HK-2 (cell line): ENCODE measurements around the gene MET.
"Not testable (repeated sequence)": the region's sequence is repeated elsewhere in the genome, so short reads cannot be mapped to it uniquely, and the experiment has no call there.

Experiments used
- DNase-seq: peaks from one replicate; pipeline ENCODE4 v3.0.0-alpha.2; 2018; ENCODE audit not compliant: unreplicated experiment

Gene MET

DNA sequence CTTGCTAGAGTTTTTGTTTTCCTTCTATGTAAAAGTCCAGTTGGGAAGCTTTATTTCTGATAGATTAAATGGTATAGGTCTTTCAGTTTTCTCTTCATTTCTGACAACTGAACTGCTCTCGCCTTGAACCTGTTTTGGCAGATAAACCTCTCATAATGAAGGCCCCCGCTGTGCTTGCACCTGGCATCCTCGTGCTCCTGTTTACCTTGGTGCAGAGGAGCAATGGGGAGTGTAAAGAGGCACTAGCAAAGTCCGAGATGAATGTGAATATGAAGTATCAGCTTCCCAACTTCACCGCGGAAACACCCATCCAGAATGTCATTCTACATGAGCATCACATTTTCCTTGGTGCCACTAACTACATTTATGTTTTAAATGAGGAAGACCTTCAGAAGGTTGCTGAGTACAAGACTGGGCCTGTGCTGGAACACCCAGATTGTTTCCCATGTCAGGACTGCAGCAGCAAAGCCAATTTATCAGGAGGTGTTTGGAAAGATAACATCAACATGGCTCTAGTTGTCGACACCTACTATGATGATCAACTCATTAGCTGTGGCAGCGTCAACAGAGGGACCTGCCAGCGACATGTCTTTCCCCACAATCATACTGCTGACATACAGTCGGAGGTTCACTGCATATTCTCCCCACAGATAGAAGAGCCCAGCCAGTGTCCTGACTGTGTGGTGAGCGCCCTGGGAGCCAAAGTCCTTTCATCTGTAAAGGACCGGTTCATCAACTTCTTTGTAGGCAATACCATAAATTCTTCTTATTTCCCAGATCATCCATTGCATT lies 27.1 kb downstream of the MET start:
- DNase-seq = no peak

DNA sequence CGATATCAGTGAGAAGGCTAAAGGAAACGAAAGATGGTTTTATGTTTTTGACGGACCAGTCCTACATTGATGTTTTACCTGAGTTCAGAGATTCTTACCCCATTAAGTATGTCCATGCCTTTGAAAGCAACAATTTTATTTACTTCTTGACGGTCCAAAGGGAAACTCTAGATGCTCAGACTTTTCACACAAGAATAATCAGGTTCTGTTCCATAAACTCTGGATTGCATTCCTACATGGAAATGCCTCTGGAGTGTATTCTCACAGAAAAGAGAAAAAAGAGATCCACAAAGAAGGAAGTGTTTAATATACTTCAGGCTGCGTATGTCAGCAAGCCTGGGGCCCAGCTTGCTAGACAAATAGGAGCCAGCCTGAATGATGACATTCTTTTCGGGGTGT lies 27.7 kb downstream of the MET start:
- no peak for DNase-seq

DNA sequence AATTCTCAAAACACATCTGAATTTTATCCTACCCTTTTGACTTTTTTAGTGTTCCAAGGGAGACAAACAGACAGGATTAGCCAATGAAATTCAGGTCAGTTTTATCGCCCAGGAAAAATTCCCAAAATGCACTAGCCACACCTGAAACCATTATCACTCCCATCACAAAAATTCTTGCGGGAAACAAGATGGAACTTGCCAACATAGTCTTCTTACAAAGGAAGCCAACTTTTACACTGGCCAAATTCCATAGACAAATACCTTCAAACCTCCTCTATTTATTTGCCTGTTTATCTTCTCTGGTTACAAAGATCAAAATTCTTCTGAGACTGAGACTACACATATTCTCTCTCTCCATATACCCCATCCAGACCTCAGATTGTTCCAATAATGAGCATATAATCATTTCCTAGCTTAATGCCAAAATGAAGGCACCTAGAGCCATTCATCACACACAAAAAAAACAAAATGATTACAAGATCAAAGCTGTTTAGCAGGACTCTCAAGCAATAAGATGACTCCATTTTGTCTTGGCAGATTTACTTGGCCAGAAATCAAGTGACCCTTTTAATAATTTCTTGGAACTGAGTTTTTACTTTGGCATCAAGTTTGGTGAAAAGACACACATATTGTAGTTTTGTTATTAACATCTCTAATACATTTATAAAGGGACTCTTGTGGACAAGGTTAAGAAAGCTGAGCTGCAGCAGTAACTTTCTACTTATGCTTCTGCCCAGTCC lies 30.2 kb downstream of the MET start:
- DNase-seq = no peak

DNA sequence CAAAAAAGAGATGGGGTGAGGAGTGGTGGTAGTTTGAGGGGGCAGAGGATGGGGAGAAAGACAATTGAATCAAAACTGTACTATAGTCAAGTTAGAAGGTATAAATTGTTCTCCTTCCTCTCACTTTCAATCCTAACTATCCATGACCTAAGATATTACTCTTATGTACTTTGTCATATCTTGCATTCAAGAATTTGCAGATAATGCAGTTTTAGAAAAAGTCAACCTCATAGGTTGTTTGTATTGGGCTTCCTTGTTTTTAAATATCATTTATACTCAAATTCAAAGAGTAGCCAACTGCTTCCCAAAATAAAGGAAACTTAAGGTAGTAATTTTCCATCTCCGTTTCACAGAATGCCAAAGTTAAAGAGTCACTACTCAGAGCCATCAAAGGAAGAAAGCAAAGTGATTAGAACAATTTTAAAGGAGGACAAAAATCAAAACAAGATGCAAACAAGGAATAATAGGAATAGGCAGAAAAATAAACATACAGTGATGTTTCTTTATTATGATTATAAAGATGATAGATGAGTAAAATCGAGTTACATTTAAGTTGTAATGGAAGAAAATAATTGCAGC lies 32.7 kb downstream of the MET start:
- DNase-seq = no peak

DNA sequence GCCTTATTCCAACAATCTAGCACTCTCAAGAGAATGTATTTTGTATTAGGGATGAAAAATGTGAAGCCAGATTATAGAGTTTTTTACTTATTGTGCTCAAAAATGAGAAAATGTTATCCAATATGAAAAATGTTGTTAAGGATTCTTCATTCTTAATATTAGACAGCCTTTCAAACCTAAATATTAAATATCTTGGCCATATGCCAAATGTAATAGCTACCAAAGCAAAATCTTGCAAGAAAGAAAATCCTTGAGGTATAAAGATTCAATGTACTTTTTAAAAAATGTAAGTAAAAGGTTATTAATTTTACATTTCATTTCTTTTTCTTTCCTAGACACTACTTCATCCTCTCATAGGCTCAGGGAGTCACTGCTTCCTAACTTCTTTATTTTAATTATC lies 33.4 kb downstream of the MET start:
- no peak for DNase-seq

DNA sequence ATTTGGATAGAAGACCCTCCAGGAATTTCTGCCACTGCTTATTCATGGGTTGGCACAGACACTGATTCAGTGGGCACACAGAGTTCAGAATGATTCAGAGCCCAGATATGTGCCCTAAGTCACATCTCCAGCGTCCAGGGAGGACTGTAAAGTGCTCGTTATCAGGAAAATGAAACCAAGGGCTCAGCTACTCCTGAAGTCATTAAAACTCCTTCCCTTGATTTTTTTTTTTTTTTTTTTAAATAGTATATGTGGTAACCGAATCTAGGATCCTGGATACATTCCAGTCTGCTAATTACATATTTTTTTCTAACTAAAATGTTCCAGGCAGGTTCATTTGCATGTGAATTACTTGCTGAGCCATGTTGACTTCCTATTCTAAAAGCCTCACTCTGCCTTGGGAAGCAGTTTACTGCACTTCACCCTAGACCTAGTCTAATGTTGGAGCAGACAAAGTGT lies 34.7 kb downstream of the MET start:
- DNase-seq = peak; percentile 56

DNA sequence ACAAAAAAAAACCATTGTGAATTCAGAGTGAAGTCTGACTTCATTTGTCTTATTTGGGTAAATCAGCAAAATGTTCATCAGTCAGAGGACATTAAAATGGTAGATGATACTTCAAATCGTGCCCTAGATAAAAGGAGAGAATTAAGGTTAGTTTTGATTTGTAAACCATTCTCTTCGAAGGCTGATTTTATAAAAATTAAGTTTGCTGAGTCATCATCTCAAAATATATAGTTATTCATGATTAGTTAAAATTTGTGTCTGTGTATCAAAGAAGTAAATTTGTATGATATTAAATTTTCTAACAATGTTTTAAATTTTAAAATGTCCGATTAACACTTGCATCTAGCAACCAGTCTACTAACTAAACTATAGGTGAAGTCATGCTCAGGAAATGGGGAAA lies 35.3 kb downstream of the MET start:
- no peak for DNase-seq

DNA sequence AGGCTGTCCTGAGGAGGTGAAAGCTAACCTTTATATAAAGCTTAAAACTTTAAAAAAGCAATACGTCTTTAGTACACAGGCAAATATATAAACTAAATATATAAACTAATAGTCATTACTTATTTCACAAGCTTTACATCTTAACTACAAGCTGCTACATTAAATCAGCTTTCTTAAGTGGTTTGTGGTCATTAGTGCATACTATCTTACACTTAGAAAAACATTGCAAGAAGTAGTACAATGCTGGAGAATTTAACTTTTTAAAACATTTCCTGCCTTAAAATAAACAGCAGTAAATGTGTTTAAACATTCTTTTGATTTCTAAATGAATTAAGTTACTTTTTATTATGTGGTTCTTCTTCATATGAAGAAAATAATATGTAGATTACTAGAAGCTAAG lies 36.3 kb downstream of the MET start:
- no peak for DNase-seq

DNA sequence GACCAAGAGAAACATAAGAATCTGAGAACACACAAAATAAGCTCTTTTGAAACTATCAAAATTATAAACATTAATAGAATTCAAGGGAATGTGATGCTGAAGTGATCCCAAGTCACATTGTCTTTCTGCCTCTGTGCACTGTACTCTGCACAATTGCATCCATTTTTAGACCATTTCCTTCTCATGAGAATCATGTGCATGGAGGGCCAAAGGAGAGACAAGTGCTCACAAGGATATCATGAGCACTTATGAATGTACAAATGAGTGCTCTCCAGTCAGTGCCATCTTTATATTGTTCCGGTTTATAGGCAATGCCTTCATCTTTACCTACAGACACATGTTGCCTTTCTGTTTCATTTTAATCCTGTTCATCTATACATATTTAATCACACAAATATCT lies 36.9 kb downstream of the MET start:
- no peak for DNase-seq

DNA sequence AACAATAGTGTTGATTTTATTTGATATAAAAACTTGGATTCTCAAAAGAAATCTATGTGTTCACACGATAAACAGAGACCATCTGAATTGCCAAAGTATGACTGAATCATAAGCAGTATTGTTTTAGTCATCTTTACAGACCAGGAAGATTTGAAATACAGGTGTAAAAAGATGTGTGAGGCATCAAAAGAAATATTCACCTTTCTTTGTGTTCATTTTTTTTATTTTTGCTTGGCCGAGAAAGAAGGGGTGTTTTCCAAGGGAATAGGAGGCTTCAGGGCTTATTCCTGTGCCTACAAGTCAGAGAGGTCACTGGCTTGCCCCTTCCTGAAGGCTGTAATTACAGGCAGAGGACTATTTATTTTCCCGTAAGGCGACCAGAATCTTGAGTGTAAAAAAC lies 37.3 kb downstream of the MET start:
- no peak for DNase-seq

DNA sequence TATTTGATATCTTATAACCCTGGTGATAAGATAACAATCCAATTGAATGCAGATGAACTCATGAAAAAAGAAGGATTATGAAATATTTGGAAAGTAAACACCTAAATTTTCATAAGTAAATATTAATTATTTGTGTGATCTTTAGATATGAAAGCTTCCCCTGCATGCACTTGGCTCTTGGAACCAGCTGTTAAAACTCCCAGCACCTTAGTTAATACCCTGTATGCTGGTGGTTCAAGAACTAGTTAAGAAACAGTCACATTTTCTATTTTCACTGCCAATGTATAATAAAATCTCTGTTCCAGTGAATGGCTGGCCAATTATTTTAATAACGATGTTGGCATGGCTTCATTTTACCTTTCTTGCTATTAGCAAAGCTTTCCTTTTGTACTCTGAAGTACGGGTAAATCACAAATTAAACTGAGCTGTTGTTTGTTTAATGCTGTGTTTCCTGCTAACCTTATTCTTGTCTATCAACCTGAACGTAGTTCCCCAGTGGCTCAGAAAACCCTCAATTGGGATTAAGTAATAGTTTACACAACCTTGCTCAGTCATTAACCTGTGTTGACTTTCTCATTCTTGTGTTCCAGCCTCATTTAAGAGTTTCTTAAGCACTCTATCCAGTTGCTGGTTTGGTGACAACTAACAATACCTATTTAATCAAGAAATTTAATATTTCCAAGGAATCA lies 38.9 kb downstream of the MET start:
- DNase-seq = no peak

DNA sequence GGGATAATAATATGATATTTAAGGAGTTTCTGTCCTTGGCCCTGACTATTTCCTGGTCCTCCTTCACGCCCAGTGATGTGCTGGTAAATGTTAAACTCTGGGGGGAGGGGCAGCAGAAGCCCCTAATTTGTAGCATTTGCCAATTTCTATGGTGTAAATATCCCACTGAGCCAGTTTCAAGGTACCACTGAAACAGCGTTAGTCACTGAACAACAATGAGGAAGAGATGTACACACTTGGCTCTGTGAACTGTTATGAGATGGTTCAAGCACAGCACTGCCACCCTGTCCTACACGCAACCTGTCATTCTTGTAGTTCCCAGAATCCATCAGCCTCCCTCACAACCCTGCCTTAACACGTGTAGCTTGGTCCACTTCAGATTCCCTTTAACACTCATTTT lies 39.8 kb downstream of the MET start:
- DNase-seq = no peak

DNA sequence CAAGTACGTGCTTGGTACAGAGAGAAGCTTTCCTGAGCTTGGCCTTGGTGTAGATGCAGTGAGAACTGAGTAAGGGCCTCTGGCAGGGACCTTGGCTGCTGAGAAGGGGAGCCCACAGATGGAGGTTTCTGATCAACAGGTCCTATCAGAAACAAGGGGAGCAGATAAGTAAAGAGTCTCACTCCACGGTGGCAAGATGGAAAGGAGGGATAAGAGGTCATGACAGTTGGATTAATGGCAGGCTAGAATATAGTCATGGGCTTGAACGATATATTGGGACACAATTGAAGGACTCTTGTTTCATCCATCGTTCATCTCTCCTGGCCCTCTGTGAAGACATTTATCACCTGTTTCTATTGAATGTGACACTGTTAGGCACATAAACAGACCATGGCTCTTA lies 41.5 kb downstream of the MET start:
- no peak for DNase-seq

DNA sequence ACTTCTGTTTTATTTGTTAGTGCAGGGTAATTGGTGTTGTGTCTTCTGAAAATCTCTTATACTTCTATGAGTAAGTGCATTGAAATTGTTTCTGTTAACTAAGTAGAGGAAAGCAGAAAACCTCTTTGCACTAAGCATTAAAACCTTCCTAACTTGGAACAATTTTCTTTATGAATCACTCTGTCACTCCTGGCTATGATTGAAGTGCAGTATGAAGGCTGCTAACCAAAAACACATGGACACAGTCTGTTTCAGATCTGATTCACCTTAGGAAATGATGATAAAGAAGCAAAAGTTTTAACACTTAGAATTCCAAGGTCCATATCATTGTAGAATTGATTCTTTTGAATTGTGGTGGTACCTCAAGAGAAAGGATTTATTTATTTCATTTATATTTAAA lies 41.9 kb downstream of the MET start:
- no peak for DNase-seq

DNA sequence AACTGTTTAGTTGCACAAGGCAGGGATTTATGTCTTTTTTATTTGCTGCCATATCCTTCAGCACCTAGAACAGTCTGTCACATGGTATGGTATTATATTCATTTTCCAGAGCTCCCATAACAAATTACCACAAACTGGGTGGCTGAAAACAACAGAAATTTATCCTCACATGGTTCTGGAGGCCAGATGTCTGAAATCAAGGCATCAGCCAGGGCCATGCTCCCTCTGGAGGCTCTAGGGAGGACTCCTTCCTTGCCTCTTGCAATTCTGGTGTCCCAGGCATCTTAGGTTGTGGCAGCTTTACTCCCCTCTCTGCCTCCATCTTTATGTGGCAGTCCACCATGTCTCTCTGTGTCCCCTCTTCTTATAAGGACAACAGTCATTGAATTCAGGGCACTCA lies 43.1 kb downstream of the MET start:
- DNase-seq = no peak

DNA sequence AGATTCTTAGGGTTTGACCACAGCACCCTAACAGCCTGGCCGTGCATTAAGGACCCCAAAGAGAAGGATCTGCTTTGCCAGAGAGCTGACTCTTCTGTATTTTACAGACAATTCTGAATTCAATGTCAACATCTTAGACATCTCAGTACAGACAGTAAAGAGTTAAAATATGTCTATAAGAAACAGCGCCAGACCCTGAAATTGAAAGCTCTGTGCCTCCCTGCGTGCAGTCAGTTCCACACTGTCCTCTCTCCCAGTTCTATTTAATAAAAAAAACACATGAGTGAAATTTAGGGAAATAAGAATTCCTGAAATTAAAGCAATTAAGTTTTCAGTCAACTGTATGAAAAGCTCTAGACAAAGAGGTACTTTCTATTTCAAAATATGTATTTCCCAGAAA lies 45.1 kb downstream of the MET start:
- DNase-seq = no peak

DNA sequence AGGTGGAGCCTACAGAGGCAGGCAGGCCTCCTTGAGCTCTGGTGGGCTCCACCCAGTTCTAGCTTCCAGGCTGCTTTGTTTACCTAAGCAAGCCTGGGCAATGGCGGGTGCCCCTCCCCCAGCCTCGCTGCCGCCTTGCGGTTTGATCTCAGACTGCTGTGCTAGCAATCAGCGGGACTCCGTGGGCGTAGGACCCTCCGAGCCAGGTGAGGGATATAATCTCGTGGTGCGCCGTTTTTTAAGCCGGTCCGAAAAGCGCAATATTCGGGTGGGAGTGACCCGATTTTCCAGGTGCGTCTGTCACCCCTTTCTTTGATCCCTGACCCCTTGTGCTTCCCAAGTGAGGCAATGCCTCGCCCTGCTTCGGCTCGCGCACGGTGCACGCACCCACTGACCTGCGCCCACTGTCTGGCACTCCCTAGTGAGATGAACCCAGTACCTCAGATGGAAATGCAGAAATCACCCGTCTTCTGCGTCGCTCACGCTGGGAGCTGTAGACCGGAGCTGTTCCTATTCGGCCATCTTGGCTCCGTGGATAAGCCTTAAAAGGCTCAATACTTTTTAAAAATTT lies 52.0 kb downstream of the MET start:
- DNase-seq = not testable (repeated sequence)

DNA sequence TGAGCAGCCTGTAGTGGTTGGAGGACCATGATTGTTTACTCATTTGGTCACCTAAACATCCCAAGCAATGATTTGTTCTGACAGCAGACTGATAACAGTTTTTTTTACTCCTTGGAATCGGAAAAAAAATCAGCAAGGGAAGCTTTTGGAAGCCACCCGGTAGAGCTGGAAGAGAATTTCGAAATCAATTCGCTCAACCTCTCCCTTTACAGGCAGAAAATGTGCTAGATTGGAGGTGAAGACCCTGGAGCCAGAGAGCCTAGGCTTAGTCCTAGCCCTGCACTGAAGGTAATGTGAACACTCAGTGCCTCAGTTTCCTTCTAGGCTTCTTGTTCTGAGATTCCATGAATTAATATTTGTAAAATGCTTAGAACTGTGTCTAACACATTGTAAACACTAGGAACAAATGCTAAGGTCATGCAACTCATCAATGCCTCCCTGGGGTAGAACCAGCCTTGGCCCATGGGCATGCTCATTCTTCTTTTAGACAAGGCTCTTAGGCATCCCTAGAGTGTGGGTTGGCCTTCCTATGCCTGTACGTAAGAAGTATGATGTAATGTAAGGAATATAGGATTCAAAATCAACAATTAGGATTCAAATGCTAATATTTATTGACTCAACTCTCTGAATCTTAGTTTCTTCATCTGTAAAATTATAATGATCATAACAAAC lies 52.7 kb downstream of the MET start:
- DNase-seq = no peak

DNA sequence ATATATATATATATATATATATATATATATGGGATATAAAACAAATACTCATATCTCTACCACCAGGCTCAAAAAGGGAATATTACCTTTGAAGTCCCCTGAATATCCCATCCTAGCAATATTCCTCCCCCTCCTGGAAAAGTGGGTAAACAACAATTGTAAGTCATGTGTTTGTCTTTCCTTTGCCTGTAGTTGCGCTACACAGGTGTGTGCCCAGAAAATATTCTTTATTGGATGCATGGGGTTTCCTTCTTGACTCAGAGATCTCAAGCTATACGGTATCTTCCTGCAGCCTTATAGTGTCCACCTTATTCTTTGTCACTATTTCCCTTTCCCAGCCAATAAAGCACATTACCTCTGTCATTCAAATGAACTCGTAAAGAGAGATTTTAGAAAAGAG lies 54.2 kb downstream of the MET start:
- no peak for DNase-seq

DNA sequence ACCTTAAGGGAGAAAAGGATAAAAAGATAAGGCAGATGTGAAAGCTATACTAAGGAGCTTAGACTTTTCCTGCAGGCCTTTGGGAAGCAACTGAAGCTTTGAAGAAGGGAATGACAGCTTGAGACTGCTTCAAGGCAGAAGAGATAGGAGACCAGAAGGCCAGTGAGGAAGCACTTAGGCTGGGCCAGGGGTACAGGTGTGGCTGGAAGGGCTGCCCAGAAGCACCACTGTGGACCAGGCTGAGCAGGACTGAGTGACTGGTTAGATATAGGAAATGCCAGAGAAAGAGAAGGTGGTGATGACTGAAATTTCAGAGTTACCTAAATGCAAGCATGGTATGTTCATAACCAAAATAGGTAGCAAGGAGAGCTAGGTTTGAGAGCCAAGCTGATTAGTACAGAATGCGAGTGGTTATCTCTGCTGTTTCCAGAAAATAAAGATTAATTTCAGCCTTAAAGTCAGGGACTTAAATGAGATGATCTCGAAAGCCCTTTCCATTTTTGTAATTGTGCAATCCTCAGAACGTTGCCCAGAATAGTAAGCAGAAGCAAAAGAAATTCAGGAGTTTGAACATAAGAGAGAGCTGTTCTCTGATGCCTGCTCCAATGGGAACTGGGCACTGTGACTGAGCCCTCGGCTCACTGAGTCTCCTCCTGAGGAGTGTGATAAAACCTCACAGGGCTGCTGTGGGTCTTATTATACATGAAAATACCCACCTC lies 54.9 kb downstream of the MET start:
- no peak for DNase-seq

DNA sequence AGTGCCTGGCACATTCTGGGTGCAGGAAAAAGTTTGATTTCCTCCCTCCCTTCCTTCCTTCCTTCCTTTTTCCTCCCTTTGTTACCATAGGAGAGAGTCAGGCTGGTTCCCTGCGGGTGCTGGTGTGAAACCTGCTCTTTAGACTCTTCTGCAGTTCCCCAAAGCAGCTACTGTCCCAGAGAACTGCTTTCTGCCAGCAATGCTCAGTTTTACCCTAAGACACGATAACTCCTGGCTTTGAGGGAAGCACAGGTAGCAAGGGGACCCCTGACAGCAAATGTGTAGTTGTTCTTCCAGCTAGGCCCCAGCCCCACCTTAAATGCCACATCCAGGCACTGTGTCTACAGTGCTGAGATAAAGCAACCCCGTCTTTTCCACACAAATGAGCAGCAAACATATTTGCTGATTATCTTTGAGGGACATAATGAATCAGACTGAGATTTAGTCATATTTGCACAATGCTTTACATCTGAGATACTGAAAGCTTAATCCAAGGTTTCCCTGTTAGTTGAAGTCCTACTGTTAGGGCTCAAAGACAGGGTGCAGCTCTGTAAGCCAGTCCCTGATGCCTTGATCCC lies 55.5 kb downstream of the MET start:
- DNase-seq = no peak
